22Rv1 (cell line): ENCODE measurements around the gene SWAP70.

Experiments used
- H3K27ac ChIP-seq: fragments of 450-650 bp; 2 replicates; pipeline ENCODE4 v1.5.1; 2017
- CTCF ChIP-seq: fragments of 450-650 bp; IDR thresholded peaks from 2 replicates; pipeline ENCODE4 v1.5.1; 2017; ENCODE audit warnings: mild to moderate bottlenecking
- ZFX ChIP-seq: fragments of 450-650 bp; IDR thresholded peaks from 2 replicates; pipeline ENCODE4 v1.6.1; 2017; ENCODE audit warnings: antibody characterized with exemption, borderline replicate concordance

SWAP70 gene

GRCh38 chr11:9624448-9624847 lies 39.4 kb upstream of the SWAP70 start:
- H3K27ac ChIP-seq: no peak overlapping the region
- no peak for TF ChIP-seq CTCF

GRCh38 chr11:9625162-9625561 lies 38.7 kb upstream of the SWAP70 start:
- TF ChIP-seq CTCF (no peak), ZFX (no peak)
- H3K27ac ChIP-seq: no peak overlapping the region

DNA sequence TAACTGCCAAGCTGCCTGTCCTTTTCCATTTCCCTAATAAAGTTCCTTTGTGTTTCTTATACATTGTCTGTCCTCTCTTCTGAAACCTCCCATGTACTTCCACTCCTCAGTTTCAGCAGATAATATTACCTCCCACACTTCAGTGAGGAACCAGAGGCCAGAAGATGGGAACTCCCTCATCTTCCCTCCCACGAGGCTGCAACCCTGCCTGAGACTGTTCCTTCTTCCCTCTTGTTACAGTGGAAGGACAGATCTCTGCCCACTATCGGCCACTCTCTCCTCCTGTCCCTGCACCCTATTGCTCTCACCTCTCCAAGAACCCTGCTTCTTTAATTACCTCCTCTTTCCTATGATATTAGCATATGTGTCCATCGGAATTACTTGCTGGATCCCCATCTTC lies 38.1 kb upstream of the SWAP70 start:
- no peak overlapping the region for H3K27ac ChIP-seq

DNA sequence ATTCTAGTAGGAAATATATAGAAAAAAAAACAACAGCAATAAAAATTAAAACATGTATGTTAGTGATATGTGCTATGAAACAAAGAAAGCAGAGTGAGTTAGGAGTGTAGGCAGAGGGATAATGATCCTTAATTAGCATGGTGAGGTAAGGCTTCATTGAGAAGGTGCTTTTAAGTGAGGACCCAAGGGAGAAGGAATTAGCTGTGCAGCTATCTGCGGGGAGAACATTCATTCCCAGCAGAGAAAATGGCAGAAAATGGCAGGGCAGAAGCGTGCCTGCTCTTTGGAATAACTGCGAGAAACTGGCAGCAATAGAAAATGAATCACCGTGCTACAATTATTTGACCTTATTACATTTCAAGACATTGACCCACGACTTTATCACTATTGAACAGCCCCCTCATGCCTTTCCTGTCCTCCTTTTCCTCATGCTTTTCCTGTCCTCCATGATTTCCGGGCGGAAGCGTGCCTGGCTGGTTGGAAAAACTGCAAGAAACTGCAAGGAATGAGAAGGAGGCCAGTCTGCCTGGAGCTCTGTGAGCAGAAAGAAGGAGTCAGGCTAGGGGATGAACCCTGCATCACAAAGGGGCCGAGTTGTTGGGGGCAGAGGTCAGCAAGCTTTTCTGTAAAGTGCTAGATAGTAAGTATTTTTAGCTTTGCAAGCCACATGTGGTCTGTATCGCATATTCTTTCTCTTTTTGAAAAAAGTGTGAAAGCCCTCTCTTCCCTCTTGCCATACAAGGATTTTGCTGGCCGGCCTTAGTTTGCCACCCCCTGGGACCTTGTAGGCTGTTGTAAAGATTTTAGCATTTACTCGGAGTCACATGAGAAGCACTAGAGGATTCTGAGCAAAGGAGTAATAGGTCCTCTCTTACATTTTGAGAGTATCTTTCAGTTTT lies 37.1 kb upstream of the SWAP70 start:
- no peak overlapping the region for H3K27ac ChIP-seq
- TF ChIP-seq CTCF (no peak), ZFX (no peak)

More for the DNA sequence above, 38.1 kb upstream of the SWAP70 start:
- TF ChIP-seq ZFX (no peak), CTCF (no peak)

DNA sequence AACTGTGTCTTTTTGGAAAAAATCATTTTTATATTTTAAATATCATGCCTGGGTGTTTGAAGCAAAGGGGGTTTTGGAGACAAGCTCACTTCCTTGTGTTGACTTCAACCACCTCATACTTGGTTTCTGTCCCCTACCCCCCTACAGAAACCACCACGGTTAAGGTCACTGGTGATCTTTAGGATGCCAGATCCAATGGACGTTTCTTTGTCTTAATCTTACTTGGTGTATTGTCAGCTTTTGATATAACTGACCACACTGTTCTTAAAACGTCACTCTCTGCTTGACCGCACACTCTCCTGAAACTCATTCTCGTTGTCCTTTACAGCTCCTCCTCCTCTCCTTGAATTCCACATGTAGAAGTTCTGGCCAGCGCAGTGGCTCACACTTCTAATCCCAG lies 34.8 kb upstream of the SWAP70 start:
- no peak for TF ChIP-seq CTCF
- no peak for TF ChIP-seq ZFX

DNA sequence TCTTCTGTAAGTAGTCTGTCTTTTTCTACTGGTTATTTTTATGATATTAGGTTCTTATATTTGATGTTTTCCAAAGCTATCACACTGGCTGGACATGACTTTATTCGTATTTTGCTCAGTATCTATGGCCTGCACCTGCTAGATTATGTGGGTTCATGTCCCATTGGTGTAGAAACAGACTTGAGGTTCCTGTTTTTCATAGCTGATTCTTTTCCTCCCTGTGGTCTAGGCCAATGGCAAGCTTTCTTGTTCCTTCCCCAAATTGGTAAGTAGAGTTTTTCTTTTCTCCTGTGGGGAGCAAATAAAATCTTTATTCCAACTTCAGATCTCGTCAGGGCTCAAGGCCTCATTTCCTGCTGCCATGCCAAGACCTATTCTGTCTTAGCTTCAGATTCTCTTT lies 30.2 kb upstream of the SWAP70 start:
- TF ChIP-seq CTCF (no peak), ZFX (no peak)
- no peak overlapping the region for H3K27ac ChIP-seq

More for the DNA sequence above, 34.8 kb upstream of the SWAP70 start:
- H3K27ac ChIP-seq: no peak overlapping the region

GRCh38 chr11:9636691-9637090 lies 27.2 kb upstream of the SWAP70 start:
- H3K27ac ChIP-seq: no peak overlapping the region

More at GRCh38 chr11:9636691-9637090, 27.2 kb upstream of the SWAP70 start:
- no peak for TF ChIP-seq ZFX
- no peak for TF ChIP-seq CTCF
